Hematopoietic multipotent progenitor cell treated with erythropoietin and hydrocortisone succinate and interleukin-3 and kit ligand, for 15 days (in vitro differentiated cells): ENCODE results near the gene ANKRD10.

Experiments
- DNase-seq: peaks from one replicate; pipeline ENCODE4 v3.0.0-alpha.2; 2015; ENCODE audit warnings: low spot score

ANKRD10 gene

GRCh38 chr13:110914331-110915056, 375 bp downstream of the ANKRD10 start:
- peak; percentile 38 for DNase-seq

GRCh38 chr13:110914081-110914330, 863 bp downstream of the ANKRD10 start:
- DNase-seq: peak; percentile 44

GRCh38 chr13:110913322-110914080, 1.4 kb downstream of the ANKRD10 start:
- peak; percentile 18 for DNase-seq

- DNase-seq: no peak
Measured at GRCh38 chr13:110912651-110913051, 2.2 kb downstream of the ANKRD10 start.

GRCh38 chr13:110911880-110912279, 3.0 kb downstream of the ANKRD10 start:
- DNase-seq: no peak

- DNase-seq: no peak
Measured at GRCh38 chr13:110910013-110910890, 4.6 kb downstream of the ANKRD10 start.

GRCh38 chr13:110907951-110908898, 6.6 kb downstream of the ANKRD10 start:
- no peak for DNase-seq

- DNase-seq: no peak
Measured at GRCh38 chr13:110907301-110907700, 7.6 kb downstream of the ANKRD10 start.

- no peak for DNase-seq
Measured at GRCh38 chr13:110904748-110905147, 10.1 kb downstream of the ANKRD10 start.

GRCh38 chr13:110902370-110902769, 12.5 kb downstream of the ANKRD10 start:
- DNase-seq: no peak

- DNase-seq: no peak
Measured at GRCh38 chr13:110897521-110897920, 17.3 kb downstream of the ANKRD10 start.

- DNase-seq: no peak
Measured at GRCh38 chr13:110897014-110897413, 17.9 kb downstream of the ANKRD10 start.

- DNase-seq: no peak
Measured at GRCh38 chr13:110894086-110894485, 20.8 kb downstream of the ANKRD10 start.

GRCh38 chr13:110893571-110893970, 21.3 kb downstream of the ANKRD10 start:
- DNase-seq: no peak

- no peak for DNase-seq
Measured at GRCh38 chr13:110890279-110891165, 24.3 kb downstream of the ANKRD10 start.

- DNase-seq: no peak
Measured at GRCh38 chr13:110888390-110888789, 26.5 kb downstream of the ANKRD10 start.

- no peak for DNase-seq
Measured at GRCh38 chr13:110887597-110888333, 27.1 kb downstream of the ANKRD10 start.

GRCh38 chr13:110886870-110887596, 27.8 kb downstream of the ANKRD10 start:
- no peak for DNase-seq
